ENCODE results near the gene MTMR11. TPM values are rescaled to one million over a fixed set of nuclear protein-coding genes. Genes with fewer than 3 reads are reported as not detected.

Gene MTMR11
- total RNA-seq, 1 experiment from 2014 or later = 7.1 TPM

GRCh38 chr1:149923626-149924025 is 13.1 kb downstream of the MTMR11 start (continued):
- no peak for TF ChIP-seq IRF1 (CRISPR knock-in tag; IDR thresholded peaks at IDR 0.05)
- no peak for TF ChIP-seq NFE2L1 (CRISPR knock-in tag; IDR thresholded peaks at IDR 0.05)
- no peak for TF ChIP-seq ZNF317 (CRISPR knock-in tag; IDR thresholded peaks at IDR 0.05; ENCODE audit: borderline replicate concordance, low read depth)
- TF ChIP-seq SMAD3 (CRISPR knock-in tag; IDR thresholded peaks at IDR 0.05; ENCODE audit: borderline replicate concordance) = no peak
- TF ChIP-seq GABPB1 (CRISPR knock-in tag; IDR thresholded peaks at IDR 0.05) = no peak
- TF ChIP-seq, protein P1, sequence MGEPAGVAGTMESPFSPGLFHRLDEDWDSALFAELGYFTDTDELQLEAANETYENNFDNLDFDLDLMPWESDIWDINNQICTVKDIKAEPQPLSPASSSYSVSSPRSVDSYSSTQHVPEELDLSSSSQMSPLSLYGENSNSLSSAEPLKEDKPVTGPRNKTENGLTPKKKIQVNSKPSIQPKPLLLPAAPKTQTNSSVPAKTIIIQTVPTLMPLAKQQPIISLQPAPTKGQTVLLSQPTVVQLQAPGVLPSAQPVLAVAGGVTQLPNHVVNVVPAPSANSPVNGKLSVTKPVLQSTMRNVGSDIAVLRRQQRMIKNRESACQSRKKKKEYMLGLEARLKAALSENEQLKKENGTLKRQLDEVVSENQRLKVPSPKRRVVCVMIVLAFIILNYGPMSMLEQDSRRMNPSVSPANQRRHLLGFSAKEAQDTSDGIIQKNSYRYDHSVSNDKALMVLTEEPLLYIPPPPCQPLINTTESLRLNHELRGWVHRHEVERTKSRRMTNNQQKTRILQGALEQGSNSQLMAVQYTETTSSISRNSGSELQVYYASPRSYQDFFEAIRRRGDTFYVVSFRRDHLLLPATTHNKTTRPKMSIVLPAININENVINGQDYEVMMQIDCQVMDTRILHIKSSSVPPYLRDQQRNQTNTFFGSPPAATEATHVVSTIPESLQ (CRISPR knock-in tag; IDR thresholded peaks at IDR 0.05) = no peak
- TF ChIP-seq, protein P2, sequence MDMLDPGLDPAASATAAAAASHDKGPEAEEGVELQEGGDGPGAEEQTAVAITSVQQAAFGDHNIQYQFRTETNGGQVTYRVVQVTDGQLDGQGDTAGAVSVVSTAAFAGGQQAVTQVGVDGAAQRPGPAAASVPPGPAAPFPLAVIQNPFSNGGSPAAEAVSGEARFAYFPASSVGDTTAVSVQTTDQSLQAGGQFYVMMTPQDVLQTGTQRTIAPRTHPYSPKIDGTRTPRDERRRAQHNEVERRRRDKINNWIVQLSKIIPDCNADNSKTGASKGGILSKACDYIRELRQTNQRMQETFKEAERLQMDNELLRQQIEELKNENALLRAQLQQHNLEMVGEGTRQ (CRISPR knock-in tag; IDR thresholded peaks at IDR 0.05) = no peak

DNA sequence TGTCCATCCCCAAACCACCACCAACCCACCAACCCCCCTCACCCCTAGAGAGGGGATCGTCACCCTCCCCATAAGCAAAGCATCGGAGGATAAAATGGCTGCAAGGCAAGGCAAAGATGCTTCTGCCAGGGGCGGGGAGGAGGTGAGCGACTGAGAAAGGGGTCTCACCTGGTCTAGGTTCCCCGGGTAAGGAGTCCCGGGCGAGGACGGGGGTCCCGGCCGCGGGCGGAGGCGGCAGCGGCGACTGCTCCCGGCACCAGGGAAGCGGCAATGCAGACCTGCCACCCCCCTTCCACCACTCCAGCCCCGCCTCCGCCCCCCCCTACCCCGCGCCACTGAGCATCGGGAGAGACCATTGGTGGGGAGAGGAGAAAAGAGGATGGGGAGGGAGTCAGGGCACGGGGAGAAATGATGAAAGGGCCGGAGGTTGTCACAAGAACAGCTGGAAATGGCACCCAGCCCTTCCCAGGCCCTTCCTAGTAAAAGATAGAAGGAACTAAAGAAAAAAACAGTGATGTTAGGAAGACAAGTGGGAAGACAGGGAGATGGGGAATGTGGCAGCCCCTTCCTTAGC is 19.0 kb downstream of the MTMR11 start, which contains the start of gene SV2A:
SV2A (minus strand) TSS at position 274 of the 574 bp plus-strand sequence. CDS start 4,004 bp downstream, outside the sequence.
- Mint-ChIP-seq H3K9me3 (no peaks in the 10 kb centered on the region), H3K27ac (no peak within 1 kb of the TSS), H3K36me3 (peaks cover 8% of the 10 kb centered on the region), H3K4me1 (peaks cover 23% of the 10 kb centered on the region), H3K27me3 (ENCODE audit: low read depth) (no peaks in the 10 kb centered on the region), H3K4me3 (peak within 1 kb of the TSS; percentile 91)
- ChIA-PET CTCF (no interaction called here), POLR2A (interaction anchor here (1.9 kb wide), 1 partner anchor 30 kb away, joined by 4 read pairs; a partner anchor contains a TSS)
- DNase-seq (ENCODE audit: low spot score) (peak; percentile 72), ATAC-seq (peak; percentile 86)
- TF ChIP-seq, protein P2 (CRISPR knock-in tag; IDR thresholded peaks at IDR 0.05) = 0 out of 2 replicates have a peak, but pooled peaks have one; percentile 10
- TF ChIP-seq, protein P3, sequence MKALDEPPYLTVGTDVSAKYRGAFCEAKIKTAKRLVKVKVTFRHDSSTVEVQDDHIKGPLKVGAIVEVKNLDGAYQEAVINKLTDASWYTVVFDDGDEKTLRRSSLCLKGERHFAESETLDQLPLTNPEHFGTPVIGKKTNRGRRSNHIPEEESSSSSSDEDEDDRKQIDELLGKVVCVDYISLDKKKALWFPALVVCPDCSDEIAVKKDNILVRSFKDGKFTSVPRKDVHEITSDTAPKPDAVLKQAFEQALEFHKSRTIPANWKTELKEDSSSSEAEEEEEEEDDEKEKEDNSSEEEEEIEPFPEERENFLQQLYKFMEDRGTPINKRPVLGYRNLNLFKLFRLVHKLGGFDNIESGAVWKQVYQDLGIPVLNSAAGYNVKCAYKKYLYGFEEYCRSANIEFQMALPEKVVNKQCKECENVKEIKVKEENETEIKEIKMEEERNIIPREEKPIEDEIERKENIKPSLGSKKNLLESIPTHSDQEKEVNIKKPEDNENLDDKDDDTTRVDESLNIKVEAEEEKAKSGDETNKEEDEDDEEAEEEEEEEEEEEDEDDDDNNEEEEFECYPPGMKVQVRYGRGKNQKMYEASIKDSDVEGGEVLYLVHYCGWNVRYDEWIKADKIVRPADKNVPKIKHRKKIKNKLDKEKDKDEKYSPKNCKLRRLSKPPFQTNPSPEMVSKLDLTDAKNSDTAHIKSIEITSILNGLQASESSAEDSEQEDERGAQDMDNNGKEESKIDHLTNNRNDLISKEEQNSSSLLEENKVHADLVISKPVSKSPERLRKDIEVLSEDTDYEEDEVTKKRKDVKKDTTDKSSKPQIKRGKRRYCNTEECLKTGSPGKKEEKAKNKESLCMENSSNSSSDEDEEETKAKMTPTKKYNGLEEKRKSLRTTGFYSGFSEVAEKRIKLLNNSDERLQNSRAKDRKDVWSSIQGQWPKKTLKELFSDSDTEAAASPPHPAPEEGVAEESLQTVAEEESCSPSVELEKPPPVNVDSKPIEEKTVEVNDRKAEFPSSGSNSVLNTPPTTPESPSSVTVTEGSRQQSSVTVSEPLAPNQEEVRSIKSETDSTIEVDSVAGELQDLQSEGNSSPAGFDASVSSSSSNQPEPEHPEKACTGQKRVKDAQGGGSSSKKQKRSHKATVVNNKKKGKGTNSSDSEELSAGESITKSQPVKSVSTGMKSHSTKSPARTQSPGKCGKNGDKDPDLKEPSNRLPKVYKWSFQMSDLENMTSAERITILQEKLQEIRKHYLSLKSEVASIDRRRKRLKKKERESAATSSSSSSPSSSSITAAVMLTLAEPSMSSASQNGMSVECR (CRISPR knock-in tag; IDR thresholded peaks at IDR 0.05; ENCODE audit: borderline replicate concordance) = no peak
- TF ChIP-seq ZSCAN18 (CRISPR knock-in tag; IDR thresholded peaks at IDR 0.05) = no peak
- TF ChIP-seq ZNF425 (CRISPR knock-in tag; conservative IDR thresholded peaks at IDR 0.05) = no peak
- no peak for TF ChIP-seq MYBL2 (CRISPR knock-in tag; IDR thresholded peaks at IDR 0.05)
- TF ChIP-seq, protein P1 (CRISPR knock-in tag; IDR thresholded peaks at IDR 0.05) = no peak
- no peak for TF ChIP-seq GTF2I (CRISPR knock-in tag; conservative IDR thresholded peaks at IDR 0.05)
- TF ChIP-seq E2F1 (CRISPR knock-in tag; IDR thresholded peaks at IDR 0.05) = no peak
- TF ChIP-seq CTCF (IDR thresholded peaks at IDR 0.05) = no peak
